NCI-H1930 (cell line): ENCODE measurements around the gene GAPVD1.
"Not testable (repeated sequence)": the region's sequence is repeated elsewhere in the genome, so short reads cannot be mapped to it uniquely, and the experiment has no call there.

Experiments
- DNase-seq, 2 experiments: peaks; one replicate each; lab custom pipeline; 2025; lab: John Stamatoyannopoulos, UW

The GAPVD1 gene

DNA sequence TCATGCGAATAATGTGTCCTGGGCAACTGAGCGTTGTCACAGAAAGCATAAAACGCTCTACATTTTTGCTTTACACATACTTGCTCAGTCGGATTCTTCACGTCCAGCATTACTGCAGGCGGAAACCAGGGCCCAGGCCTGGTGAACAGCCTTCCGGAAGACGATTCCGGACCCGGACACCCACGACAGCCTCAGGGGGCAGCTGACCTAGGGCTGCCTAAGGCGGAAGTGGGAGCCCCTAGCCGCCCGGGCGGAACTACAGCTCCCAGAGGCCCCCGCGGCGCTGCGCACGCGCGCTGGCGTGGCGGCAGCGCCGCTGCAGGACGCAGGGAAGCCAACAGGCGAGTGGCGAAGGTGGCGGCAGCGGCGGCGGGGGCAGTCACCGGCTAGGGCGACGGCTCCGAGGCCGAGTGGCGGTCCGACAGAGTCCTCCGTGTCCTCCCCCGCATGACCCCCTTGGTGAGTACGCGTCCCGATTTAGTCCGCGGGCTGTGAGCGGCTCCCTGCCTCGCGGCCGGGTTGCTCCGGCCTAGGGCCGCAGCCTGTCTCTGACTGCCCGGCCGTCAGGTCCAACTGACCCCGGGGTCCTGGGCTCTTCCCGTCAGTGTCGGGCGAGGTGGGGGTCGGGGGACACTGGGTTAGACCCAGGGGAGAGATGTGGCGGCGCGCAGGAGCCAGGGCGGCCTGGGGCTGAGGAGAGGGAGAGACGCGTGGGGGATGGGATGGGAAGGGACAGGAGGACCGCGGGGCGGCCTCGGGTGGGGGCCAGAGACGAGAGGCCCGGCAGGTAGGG lies at the start of gene GAPVD1:
GAPVD1 (plus strand) TSS at position 326 of the 793 bp plus-strand sequence. CDS start 37,096 bp downstream, outside the sequence.
- peak; percentile 86 to 92 for DNase-seq

DNA sequence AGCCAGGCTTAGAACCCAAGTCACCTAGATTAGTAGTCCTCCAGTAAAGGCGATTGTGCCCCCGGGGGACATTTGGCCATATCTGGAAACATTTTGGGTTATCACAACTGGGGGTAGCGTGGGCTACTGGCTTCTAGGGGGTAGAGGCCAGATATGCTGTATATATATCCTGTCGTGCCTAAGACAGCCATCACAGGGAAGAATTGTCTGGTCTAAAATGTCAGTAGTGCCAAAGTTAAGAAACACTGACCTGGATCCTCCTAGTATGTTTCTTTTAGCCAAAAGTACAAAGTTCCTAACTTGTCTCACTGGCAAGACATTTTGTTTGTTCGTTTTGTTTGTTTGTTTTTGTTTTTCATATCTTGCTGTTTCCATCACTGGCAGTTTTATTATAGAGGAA lies 47.4 kb upstream of the GAPVD1 start:
- DNase-seq = no peak

- DNase-seq = no peak
Observed at GRCh38 chr9:125218621-125219020, 43.0 kb upstream of the GAPVD1 start.

- DNase-seq = not testable (repeated sequence)
Observed at GRCh38 chr9:125224858-125225257, 36.8 kb upstream of the GAPVD1 start.

- no peak for DNase-seq
Observed at GRCh38 chr9:125227761-125228160, 33.9 kb upstream of the GAPVD1 start.

DNA sequence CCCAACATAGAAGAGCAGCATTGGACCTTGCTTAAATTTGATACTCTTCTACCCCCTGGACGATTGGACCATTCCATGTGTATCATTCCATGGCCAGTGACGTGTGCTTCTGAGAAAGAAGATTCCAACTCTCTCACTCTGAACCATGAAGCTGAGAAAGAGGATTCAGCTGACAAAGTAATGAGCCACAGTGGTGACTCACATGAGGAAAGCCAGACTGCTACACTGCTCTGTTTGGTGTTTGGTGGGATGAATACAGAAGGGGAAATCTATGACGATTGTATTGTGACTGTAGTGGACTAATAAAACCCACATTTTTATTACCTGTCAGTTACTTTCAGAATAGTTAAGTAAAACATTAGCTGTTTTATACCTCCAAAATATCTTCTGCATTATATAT lies 27.9 kb upstream of the GAPVD1 start:
- no peak for DNase-seq

GRCh38 chr9:125234099-125234498 lies 27.5 kb upstream of the GAPVD1 start:
- DNase-seq = not testable (repeated sequence)

GRCh38 chr9:125235804-125236519 lies 25.7 kb upstream of the GAPVD1 start:
- DNase-seq = no peak

DNA sequence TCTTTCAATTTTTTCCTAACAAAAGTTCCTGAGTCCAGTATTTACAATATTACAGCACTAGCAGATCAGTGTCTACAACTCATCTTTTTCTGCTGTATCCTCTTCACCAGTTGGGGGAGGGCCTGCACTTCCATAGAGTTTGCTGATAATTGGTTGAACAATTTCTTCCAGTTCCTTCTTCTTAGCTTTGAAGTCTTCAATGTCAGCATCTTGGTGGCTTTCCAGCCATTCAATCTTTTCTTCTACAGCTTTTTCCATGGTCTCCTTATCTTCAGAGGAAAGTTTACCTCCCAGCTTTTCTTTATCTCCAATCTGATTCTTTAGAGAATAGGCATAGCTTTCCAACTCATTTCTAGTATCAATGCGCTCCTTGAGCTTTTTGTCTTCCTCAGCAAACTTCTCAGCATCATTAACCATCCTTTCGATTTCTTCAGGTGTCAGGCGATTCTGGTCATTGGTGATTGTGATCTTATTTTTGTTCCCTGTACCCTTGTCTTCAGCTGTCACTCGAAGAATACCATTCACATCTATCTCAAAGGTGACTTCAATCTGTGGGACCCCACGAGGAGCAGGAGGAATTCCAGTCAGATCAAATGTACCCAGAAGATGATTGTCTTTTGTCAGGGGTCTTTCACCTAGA lies 25.0 kb upstream of the GAPVD1 start:
- not testable (repeated sequence) for DNase-seq

DNA sequence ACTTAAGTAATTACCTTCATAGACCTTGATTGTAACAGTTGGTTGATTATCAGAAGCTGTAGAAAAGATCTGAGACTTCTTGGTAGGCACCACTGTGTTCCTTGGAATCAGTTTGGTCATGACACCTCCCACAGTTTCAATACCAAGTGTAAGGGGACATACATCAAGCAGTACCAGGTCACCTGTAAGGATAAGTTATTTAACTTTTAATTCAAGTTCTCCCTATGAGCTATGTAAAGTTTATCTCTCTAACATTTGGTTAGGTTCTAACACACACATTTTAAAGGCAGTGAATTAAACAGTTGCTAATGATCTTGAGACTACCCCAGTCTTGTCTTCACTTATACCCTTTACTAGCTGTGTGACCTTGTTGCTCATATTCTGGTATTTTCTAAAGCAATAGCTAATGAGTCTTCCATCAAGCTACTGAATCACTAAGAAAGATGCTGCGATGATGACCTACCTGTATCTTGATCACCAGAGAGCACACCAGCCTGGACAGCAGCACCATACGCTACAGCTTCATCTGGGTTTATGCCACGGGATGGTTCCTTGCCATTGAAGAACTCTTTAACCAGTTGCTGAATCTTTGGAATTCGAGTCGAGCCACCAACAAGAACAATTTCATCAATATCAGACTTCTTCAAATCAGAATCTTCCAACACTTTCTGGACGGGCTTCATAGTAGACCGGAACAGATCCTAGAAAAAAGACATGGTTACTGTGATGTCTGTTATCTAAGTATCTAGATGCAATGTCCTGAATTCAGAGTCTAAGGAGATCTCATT lies 23.3 kb upstream of the GAPVD1 start:
- DNase-seq = no peak

GRCh38 chr9:125238915-125239446 lies 22.6 kb upstream of the GAPVD1 start:
- no peak for DNase-seq

GRCh38 chr9:125239631-125240597 lies 21.7 kb upstream of the GAPVD1 start:
- no peak for DNase-seq

DNA sequence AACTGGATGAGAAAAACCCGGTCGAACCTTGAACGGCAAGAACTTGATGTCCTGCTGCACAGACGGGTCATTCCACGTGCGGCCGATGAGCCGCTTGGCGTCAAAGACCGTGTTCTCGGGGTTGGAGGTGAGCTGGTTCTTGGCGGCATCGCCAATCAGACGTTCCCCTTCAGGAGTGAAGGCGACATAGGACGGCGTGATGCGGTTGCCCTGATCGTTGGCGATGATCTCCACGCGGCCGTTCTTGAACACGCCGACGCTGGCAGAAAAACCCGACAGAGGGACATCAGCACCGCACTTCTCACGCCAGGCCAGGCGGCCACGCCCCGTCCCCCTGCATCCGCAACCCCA lies 21.0 kb upstream of the GAPVD1 start:
- DNase-seq = peak in 1 of 2 experiments; percentile 25

GRCh38 chr9:125241000-125241862 lies 20.4 kb upstream of the GAPVD1 start, which contains the start of gene HSPA5:
HSPA5 (minus strand) TSS chr9:125241343; CDS start chr9:125241126, 217 bp downstream.
- peak; percentile 98 for DNase-seq

DNA sequence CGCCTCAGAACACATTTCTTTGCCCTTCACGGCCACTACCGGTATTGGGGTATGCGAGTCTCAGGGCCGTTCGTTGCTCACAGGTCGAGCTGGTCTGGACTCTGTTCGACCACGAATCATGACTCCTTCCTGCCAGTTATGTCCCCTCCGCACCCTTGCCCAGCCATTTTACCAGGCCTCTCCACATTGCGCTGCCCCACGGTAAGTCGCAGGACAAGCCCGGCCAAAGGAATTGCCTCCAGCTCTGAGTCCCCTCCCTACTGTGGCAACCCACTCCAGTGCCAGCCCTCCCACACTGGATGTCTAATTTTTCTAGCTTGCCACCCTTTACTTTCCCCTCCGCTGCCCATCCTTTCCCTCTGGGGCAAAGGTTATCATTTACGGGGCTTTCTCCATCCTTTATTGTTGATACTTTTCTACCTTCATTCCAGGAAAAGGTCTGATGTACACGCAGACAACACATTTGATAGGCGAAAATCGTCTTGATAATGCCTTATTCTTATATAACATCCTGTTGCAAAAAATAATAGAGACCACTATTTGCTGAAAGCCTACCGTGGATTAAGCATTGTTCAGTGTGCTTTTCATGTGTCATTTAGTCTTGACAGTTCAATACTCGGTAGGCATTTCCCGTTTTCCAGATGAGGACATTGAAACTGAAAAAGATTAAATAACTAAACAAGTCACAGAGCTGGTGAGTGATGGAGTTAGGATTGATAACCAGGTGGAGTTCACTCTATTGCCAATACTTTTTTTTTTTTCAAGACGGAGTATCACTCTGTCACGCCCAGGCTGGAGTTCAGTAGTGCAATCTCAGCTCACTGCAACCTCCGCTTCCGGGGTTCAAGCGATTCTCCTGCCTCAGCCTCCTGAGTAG lies 19.5 kb upstream of the GAPVD1 start:
- peak in 1 of 2 experiments; percentile 49 for DNase-seq

GRCh38 chr9:125243792-125244260 lies 17.8 kb upstream of the GAPVD1 start:
- no peak for DNase-seq

DNA sequence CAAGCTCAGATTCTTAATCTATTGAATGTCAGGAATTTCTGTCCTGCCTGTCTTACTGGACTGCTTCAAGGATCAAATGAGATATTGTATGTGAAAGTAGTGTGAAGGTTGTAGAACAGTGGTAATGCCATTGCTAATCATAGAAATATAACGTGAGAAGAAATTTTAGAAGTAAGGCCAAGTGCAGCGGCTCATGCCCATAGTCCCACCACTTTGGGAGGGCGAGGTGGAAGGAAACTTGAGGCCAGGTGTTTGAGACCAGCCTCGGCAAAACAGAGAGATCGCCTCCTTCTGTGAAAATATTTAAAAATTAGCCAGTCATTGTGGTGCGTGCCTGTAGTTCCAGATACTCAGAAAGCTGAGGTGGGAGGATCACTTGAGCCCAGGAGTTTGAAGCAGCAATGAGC lies 15.4 kb upstream of the GAPVD1 start:
- DNase-seq = no peak

- no peak for DNase-seq
Observed at GRCh38 chr9:125254231-125254630, 7.4 kb upstream of the GAPVD1 start.
